OCI-M2 (cell line): ENCODE data around the gene SORCS2.

Source experiments
- DNase-seq: peaks from one replicate; lab custom pipeline; 2025; ENCODE audit not compliant: unreplicated experiment; lab: John Stamatoyannopoulos, UW

The SORCS2 gene

GRCh38 chr4:7733801-7734650 is 541.7 kb downstream of the SORCS2 start:
- no peak for DNase-seq

- no peak for DNase-seq
Observed at GRCh38 chr4:7734651-7735260, 542.4 kb downstream of the SORCS2 start.

- DNase-seq = no peak
Observed at GRCh38 chr4:7735395-7735794, 543.1 kb downstream of the SORCS2 start.

- no peak for DNase-seq
Observed at GRCh38 chr4:7735961-7736360, 543.6 kb downstream of the SORCS2 start.

GRCh38 chr4:7736436-7737267 is 544.3 kb downstream of the SORCS2 start:
- DNase-seq = no peak

- DNase-seq = no peak
Observed at GRCh38 chr4:7737268-7737645, 544.9 kb downstream of the SORCS2 start.

- DNase-seq = no peak
Observed at GRCh38 chr4:7737752-7738457, 545.6 kb downstream of the SORCS2 start.

- DNase-seq = no peak
Observed at GRCh38 chr4:7738458-7739076, 546.2 kb downstream of the SORCS2 start.

- DNase-seq = no peak
Observed at GRCh38 chr4:7739077-7739917, 547.0 kb downstream of the SORCS2 start.

GRCh38 chr4:7739918-7740865 is 547.9 kb downstream of the SORCS2 start:
- no peak for DNase-seq

GRCh38 chr4:7740866-7741525 is 548.7 kb downstream of the SORCS2 start:
- no peak for DNase-seq

- DNase-seq = no peak
Observed at GRCh38 chr4:7741946-7742806, 549.8 kb downstream of the SORCS2 start.

GRCh38 chr4:7742807-7743280 is 550.5 kb downstream of the SORCS2 start:
- DNase-seq = no peak

GRCh38 chr4:7744142-7744804 is 551.9 kb downstream of the SORCS2 start:
- DNase-seq = no peak

- no peak for DNase-seq
Observed at GRCh38 chr4:7745301-7745885, 553.1 kb downstream of the SORCS2 start.
